AG09319 (cell line): ENCODE results near the gene PHETA1.

ENCODE experiments used
- DNase-seq: peaks from one replicate; pipeline ENCODE4 v3.0.0-alpha.2; 2010; ENCODE audit warnings: low read depth; ENCODE audit errors: extremely low read depth
- TF ChIP-seq, protein P1 (sequence below): IDR thresholded peaks from 2 replicates; pipeline ENCODE4 v1.5.1; 2011; ENCODE audit warnings: low read depth, mild to moderate bottlenecking, inconsistent platforms, low read length, moderate library complexity

PHETA1 gene

GRCh38 chr12:111394480-111394879 lies 25.6 kb upstream of the PHETA1 start:
- TF ChIP-seq, protein P1, sequence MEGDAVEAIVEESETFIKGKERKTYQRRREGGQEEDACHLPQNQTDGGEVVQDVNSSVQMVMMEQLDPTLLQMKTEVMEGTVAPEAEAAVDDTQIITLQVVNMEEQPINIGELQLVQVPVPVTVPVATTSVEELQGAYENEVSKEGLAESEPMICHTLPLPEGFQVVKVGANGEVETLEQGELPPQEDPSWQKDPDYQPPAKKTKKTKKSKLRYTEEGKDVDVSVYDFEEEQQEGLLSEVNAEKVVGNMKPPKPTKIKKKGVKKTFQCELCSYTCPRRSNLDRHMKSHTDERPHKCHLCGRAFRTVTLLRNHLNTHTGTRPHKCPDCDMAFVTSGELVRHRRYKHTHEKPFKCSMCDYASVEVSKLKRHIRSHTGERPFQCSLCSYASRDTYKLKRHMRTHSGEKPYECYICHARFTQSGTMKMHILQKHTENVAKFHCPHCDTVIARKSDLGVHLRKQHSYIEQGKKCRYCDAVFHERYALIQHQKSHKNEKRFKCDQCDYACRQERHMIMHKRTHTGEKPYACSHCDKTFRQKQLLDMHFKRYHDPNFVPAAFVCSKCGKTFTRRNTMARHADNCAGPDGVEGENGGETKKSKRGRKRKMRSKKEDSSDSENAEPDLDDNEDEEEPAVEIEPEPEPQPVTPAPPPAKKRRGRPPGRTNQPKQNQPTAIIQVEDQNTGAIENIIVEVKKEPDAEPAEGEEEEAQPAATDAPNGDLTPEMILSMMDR: no peak
- DNase-seq: no peak

- DNase-seq: no peak
- TF ChIP-seq, protein P1: no peak
Measured at GRCh38 chr12:111393700-111394300, 24.9 kb upstream of the PHETA1 start.

- DNase-seq: no peak
- TF ChIP-seq, protein P1: no peak
Measured at GRCh38 chr12:111390910-111391309, 22.0 kb upstream of the PHETA1 start.

- TF ChIP-seq, protein P1: no peak
- no peak for DNase-seq
Measured at GRCh38 chr12:111389635-111390034, 20.7 kb upstream of the PHETA1 start.

DNA sequence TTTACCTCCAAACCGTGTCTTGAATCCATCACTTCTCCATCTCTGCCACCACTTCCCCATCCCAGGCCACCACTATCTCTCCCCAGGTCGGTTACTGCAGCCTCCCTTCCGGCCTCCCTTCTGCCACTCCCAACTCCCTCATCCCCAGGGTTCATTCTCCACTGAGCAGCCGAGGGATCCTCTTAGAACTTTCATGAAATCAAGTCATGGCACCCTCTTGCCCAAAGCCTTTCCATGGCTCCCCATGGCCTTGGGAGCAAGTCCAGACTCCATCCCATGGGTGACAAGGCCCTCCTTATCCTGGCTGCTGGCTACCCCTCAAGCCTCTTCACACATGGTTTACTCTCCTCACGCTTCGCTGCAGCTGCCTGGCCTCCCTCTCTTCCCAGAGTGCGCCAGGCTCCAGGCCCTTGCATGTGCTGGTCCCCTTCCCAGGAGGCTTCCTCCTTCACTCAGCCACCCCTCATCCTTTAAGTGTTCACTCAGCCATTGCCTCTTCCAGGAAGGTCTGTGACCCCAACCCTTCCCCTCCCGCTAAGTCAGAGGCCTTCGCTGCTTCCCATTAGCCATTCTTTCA lies 18.9 kb upstream of the PHETA1 start:
- DNase-seq: no peak
- TF ChIP-seq, protein P1: no peak

DNA sequence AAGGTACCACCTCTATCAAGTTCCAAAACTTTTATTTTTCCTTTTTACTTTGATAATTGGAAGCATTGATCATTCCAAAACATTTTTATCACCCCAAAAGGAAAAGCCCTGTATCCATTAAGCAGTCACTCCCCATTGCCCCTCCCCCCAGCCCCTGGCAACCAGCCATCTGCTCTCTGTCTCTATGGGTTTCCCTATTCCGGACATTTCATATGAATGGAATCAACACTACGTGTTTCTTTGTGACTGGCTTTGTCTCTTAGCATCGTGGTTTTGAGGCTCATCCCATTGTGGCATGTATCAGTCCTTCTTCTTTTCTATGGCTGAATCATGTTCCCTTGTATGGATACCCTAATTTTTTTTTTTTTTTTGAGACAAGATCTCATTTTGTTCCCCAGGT lies 18.0 kb upstream of the PHETA1 start:
- TF ChIP-seq, protein P1: no peak
- no peak for DNase-seq

DNA sequence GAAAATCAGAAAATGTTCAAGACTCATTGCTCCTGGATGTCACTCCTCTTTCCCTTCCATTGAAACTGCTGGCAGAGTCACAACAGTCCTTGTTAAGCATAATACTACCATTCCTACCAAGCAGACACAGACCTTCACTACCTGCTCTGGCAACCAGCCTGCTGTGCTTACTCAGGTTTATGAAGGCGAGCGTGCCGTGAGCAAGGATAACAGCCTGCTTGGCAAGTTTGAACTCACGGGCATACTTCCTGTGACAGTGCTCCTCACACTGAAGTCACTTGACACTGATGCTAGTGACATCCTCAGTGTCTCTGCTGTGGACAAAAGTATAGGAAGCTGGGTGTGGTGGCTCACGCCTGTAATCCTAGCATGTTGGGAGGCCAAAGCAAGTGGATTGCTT lies 15.7 kb upstream of the PHETA1 start:
- DNase-seq: no peak
- TF ChIP-seq, protein P1: no peak
